ENCODE measurements around the gene PPP5C.
A peak's percentile ranks its signal among the peaks of the same experiment; 100 is the strongest.

The PPP5C gene

DNA sequence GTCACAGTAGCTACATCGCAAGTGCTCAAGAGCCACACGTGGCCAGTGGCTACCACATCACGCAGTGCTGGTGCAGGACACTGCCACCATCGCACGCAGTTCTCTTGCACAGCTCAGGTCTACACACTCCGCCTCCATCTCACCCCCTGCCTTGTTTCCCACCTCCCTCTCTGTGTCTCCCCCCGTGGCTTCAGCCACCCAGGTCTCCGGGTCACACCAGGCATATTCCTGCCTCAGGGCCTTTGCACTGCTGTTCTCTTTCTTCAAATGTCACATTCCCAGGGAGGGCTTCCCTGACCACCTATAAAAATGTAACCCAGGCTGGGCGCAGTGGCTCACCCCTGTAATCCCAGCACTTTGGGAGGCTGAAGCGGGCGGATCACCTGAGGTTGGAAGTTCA lies 55.8 kb downstream of the PPP5C start:
- no peak overlapping the region for H3K4me3 ChIP-seq (ENCODE audit: low read depth, low read length)
- no peaks in the 10 kb centered on the region for H3K9me3 ChIP-seq (ENCODE audit: control insufficient read depth, insufficient read depth, low read depth, low read length)
- H3K9ac ChIP-seq (ENCODE audit: low read length), result no peak overlapping the region
- H3K36me3 ChIP-seq (ENCODE audit: control insufficient read depth, insufficient read depth, low read length), result no peaks in the 10 kb centered on the region
- no peak overlapping the region for H3K27ac ChIP-seq (ENCODE audit: low read depth, low read length)
- peaks cover 23% of the 10 kb centered on the region for H3K4me1 ChIP-seq (ENCODE audit: control insufficient read depth, insufficient read depth, low read length)
- peaks cover 9% of the 10 kb centered on the region; the same call in 1 of the 2 replicates for H3K27me3 ChIP-seq (ENCODE audit: control insufficient read depth, insufficient read depth, low read length)

DNA sequence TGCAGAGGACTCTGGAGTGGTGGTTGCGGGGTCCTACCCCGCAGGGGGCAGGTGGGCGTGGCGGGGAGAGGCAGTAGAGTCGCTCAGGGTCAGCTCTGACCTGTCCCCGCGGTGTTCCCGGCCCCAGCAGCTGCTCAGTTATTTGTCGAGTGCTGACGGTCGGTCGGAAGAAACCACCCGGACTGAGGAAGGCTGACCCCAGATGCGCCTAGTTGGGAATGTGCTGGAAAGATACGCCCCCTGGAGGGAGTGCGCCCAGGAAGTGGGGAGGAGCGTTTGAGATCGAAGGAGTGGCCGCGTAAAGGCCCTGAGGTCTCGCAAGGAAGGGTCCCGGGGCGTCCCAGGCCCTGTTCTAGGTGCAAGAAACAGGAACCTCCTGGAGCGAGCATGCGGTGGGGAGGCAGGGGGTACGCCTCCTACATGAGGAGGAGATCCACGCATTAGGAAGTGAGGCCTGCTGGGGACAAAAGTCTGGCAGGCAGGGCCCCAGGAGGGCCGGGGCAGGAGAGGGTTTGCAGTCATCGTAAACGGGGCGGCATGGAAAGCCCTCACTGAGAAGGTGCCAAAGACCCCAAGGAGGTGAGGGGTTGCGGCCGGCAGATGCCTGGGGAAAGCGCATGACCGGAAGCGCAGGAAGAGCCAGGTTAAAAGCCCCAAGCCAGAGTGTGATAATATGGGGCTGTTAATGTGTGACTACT lies 57.3 kb downstream of the PPP5C start:
- H3K27me3 ChIP-seq (ENCODE audit: control insufficient read depth, insufficient read depth, low read length), result peaks cover 9% of the 10 kb centered on the region; the same call in 1 of the 2 replicates
- H3K9ac ChIP-seq (ENCODE audit: low read length), result peak overlapping the region; percentile 50
- H3K27ac ChIP-seq (ENCODE audit: low read depth, low read length), result no peak overlapping the region
- peaks cover 32% of the 10 kb centered on the region for H3K4me1 ChIP-seq (ENCODE audit: control insufficient read depth, insufficient read depth, low read length)
- no peaks in the 10 kb centered on the region for H3K36me3 ChIP-seq (ENCODE audit: control insufficient read depth, insufficient read depth, low read length)
- no peaks in the 10 kb centered on the region for H3K9me3 ChIP-seq (ENCODE audit: control insufficient read depth, insufficient read depth, low read depth, low read length)
- H3K4me3 ChIP-seq (ENCODE audit: low read depth, low read length), result peak overlapping the region; percentile 60

DNA sequence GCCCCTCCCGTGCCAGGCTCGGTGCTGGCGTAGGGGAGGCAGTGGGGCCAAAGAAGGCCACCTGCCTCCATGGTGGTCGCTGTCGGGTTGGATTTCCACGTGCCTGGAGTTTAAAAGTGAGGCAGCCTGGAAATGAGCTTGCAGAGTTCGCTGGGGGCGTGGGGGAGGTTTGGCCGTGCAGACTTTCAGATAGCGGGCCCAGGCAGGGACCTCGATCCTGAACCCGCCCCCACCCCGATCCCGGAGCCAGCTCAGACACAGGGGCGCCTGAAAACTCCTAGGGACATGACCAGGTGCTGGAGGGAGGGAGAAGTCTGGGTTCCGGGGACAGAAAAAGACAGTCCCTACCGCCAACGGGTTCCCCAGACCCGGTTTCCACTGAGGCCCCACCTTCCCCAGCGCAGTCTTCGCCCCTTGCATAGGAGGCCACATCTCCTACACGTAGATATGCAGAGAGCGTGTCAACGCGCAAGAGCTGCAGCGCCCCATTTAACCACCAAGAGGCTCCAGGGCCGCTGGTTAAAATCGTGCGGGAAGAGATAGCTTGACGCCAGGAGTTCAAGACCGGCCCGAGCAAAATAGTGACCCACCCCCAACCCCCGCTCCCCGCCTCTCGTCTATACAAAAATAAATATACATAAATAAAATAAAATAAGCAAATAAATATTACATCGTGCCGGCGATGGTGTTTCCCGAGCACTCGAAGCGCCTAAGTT lies 58.0 kb downstream of the PPP5C start:
- no peaks in the 10 kb centered on the region for H3K9me3 ChIP-seq (ENCODE audit: control insufficient read depth, insufficient read depth, low read depth, low read length)
- peak overlapping the region; percentile 60 for H3K4me3 ChIP-seq (ENCODE audit: low read depth, low read length)
- peaks cover 9% of the 10 kb centered on the region; the same call in 1 of the 2 replicates for H3K27me3 ChIP-seq (ENCODE audit: control insufficient read depth, insufficient read depth, low read length)
- H3K36me3 ChIP-seq (ENCODE audit: control insufficient read depth, insufficient read depth, low read length), result no peaks in the 10 kb centered on the region
- H3K27ac ChIP-seq (ENCODE audit: low read depth, low read length), result no peak overlapping the region
- peaks cover 32% of the 10 kb centered on the region for H3K4me1 ChIP-seq (ENCODE audit: control insufficient read depth, insufficient read depth, low read length)
- peak overlapping the region; percentile 50 for H3K9ac ChIP-seq (ENCODE audit: low read length)

DNA sequence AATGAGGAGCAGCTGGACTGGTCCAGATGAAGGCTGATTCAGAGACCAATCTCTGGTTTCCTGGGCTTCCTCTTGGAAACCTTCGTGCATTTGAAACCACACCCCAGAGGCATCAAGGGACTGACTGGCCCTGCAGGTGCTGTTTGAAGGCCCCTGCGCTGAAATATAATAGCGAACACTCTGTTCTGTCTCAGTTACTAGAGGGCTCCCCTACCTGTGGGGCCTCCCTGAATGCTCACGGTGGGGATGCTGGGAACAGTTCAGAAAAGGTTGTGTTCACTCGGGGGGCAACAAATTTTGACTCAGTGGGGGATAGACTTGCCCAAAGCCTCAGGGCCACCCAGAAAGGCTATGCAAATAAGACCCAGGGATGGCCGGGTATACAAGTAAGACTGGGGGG lies 60.1 kb downstream of the PPP5C start:
- Histone ChIP-seq H3K27ac (ENCODE audit: low read depth, low read length) (no peak overlapping the region), H3K4me3 (ENCODE audit: low read depth, low read length) (no peak overlapping the region), H3K27me3 (ENCODE audit: control insufficient read depth, insufficient read depth, low read length) (peaks cover 9% of the 10 kb centered on the region; the same call in 1 of the 2 replicates)

DNA sequence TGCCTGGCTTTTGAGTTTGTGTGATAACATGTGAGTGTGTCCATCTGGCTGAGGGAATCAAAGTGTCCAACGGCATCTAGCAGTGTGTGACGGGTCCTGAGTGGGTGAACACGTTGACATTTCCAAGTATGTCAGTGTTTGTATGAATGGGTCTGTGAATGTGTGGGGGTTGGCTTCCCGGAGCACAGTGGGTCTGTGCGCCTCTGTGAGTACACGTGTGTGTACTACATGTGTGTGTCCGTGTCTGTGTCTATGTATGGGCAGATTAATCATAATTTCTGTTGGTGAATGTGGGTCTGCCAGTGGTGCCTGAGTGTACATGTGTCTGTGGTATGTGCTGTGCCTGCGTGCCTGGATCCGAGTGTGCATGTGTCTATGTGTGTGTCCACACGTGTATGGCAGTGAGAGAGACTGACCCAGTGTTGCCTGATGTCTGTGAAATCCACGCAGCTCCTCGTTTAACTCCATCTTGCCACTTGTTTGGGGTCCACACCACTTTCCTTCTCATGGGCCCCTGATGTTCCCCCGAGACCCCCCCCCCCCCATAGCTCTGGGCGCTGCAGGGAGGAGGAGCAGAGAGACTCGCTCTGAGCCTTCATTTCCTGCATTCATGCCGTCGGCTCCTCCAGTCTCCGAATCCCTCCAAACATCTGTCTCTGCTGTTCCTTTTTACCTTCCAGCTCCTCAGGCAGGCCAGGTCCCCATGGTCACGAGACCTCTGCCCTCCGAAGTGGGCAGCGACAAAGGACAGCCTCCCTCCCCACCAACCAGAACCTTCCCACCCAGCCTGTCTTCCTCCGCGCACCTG lies 61.2 kb downstream of the PPP5C start:
- peaks cover 6% of the 10 kb centered on the region; the same call in 1 of the 2 replicates for H3K36me3 ChIP-seq (ENCODE audit: control insufficient read depth, insufficient read depth, low read length)

More for the DNA sequence above, 60.1 kb downstream of the PPP5C start:
- no peaks in the 10 kb centered on the region for H3K9me3 ChIP-seq (ENCODE audit: control insufficient read depth, insufficient read depth, low read depth, low read length)
- no peak overlapping the region for H3K9ac ChIP-seq (ENCODE audit: low read length)
- H3K36me3 ChIP-seq (ENCODE audit: control insufficient read depth, insufficient read depth, low read length), result peaks cover 6% of the 10 kb centered on the region; the same call in 1 of the 2 replicates
- H3K4me1 ChIP-seq (ENCODE audit: control insufficient read depth, insufficient read depth, low read length), result peaks cover 34% of the 10 kb centered on the region

DNA sequence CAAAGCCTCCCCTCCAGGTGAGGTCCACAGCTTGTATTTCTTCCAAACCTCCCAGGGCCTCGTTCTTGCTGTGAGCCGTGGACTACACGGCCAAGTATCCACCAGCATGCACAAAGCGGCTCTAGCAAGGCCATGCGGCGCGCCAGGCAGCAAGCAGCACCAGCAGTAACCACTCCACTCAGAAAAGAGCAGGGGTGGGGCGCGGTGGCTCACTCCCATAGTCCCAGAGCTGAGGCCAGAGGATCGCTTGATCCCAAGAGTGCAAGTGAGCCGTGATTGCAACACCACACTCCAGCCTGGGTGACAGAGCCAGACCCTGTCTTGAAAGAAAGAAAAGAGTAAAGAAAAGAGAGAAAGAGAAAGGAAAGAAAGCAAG lies 61.8 kb downstream of the PPP5C start:
- H3K36me3 ChIP-seq (ENCODE audit: control insufficient read depth, insufficient read depth, low read length), result peaks cover 6% of the 10 kb centered on the region; the same call in 1 of the 2 replicates
- H3K27me3 ChIP-seq (ENCODE audit: control insufficient read depth, insufficient read depth, low read length), result peaks cover 9% of the 10 kb centered on the region; the same call in 1 of the 2 replicates
- H3K9me3 ChIP-seq (ENCODE audit: control insufficient read depth, insufficient read depth, low read depth, low read length), result no peaks in the 10 kb centered on the region
- peaks cover 29% of the 10 kb centered on the region for H3K4me1 ChIP-seq (ENCODE audit: control insufficient read depth, insufficient read depth, low read length)
- H3K4me3 ChIP-seq (ENCODE audit: low read depth, low read length), result peak overlapping the region; percentile 72
- no peak overlapping the region for H3K27ac ChIP-seq (ENCODE audit: low read depth, low read length)
- peak overlapping the region; percentile 57 for H3K9ac ChIP-seq (ENCODE audit: low read length)

More for the DNA sequence above, 61.2 kb downstream of the PPP5C start:
- no peak overlapping the region for H3K27ac ChIP-seq (ENCODE audit: low read depth, low read length)
- peak overlapping the region; percentile 57 for H3K9ac ChIP-seq (ENCODE audit: low read length)
- H3K4me1 ChIP-seq (ENCODE audit: control insufficient read depth, insufficient read depth, low read length), result peaks cover 31% of the 10 kb centered on the region
- H3K9me3 ChIP-seq (ENCODE audit: control insufficient read depth, insufficient read depth, low read depth, low read length), result no peaks in the 10 kb centered on the region
- H3K27me3 ChIP-seq (ENCODE audit: control insufficient read depth, insufficient read depth, low read length), result peaks cover 9% of the 10 kb centered on the region; the same call in 1 of the 2 replicates
- peak overlapping the region; percentile 72 for H3K4me3 ChIP-seq (ENCODE audit: low read depth, low read length)

DNA sequence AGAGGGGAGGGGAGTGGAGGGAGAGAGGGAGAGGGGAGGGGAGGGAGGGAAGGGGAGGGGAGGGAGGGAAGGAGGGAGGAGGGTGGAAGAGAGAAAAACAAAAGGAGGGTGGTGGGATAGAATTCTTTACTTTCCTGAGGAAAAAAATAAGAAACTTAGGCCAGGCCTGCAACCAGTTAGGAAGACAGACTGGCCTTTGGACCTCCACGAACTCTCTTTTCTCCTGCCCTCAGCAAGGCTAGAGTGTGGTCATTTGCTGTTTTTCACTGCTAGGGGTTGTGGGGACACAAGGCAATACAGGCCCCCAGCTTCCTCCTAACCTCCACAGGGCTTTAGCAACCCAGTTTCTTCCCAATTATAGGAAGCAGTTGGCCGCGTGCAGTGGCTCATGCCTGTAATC lies 62.3 kb downstream of the PPP5C start:
- peaks cover 30% of the 10 kb centered on the region for H3K4me1 ChIP-seq (ENCODE audit: control insufficient read depth, insufficient read depth, low read length)
- no peak overlapping the region for H3K4me3 ChIP-seq (ENCODE audit: low read depth, low read length)
- H3K27ac ChIP-seq (ENCODE audit: low read depth, low read length), result no peak overlapping the region
- peaks cover 9% of the 10 kb centered on the region; the same call in 1 of the 2 replicates for H3K27me3 ChIP-seq (ENCODE audit: control insufficient read depth, insufficient read depth, low read length)
- peaks cover 6% of the 10 kb centered on the region; the same call in 1 of the 2 replicates for H3K36me3 ChIP-seq (ENCODE audit: control insufficient read depth, insufficient read depth, low read length)
- no peaks in the 10 kb centered on the region for H3K9me3 ChIP-seq (ENCODE audit: control insufficient read depth, insufficient read depth, low read depth, low read length)
- H3K9ac ChIP-seq (ENCODE audit: low read length), result no peak overlapping the region

DNA sequence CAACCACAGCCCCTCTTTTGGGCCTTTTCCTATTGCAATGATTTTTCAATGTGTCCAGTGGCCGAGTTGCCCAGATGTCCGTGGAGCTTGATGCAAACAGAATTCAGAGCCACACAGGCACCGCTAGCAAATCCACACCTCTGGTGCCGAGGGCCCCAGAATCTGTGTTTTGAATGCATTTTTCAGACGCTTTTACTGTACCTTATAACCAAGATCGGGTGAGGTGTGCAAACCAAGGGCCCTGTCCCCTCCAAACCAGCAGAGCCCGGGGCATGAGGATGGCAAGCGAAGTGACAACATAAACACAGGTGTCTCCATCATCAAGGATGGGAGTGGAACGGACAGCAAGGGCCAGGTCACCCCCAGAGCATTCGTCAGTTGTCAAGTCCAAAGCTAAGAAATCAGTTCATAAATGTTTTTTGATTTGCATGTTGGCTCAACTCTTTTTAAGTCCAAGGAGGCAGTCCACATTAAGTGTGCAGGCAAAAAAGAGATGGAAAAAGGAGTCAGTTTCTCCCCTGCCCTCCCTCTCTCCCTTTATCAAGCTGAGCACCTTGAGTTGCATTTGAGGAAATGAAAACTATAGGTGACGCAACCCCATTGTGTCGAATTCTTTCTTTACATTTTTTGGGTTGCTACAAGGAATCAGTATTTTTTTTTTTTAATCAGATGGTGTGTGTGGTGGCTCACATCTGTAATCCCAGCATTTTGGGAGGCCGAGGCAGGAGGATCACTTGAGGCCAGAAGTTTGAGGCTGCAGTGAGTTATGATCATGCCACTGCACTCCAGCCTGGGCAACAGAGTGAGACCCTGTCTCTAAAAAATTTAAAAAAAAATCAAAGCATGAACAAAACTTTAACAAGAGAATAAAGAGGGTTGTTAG lies 63.6 kb downstream of the PPP5C start:
- Histone ChIP-seq H3K4me1 (ENCODE audit: control insufficient read depth, insufficient read depth, low read length) (peaks cover 25% of the 10 kb centered on the region), H3K27me3 (ENCODE audit: control insufficient read depth, insufficient read depth, low read length) (no peaks in the 10 kb centered on the region)

DNA sequence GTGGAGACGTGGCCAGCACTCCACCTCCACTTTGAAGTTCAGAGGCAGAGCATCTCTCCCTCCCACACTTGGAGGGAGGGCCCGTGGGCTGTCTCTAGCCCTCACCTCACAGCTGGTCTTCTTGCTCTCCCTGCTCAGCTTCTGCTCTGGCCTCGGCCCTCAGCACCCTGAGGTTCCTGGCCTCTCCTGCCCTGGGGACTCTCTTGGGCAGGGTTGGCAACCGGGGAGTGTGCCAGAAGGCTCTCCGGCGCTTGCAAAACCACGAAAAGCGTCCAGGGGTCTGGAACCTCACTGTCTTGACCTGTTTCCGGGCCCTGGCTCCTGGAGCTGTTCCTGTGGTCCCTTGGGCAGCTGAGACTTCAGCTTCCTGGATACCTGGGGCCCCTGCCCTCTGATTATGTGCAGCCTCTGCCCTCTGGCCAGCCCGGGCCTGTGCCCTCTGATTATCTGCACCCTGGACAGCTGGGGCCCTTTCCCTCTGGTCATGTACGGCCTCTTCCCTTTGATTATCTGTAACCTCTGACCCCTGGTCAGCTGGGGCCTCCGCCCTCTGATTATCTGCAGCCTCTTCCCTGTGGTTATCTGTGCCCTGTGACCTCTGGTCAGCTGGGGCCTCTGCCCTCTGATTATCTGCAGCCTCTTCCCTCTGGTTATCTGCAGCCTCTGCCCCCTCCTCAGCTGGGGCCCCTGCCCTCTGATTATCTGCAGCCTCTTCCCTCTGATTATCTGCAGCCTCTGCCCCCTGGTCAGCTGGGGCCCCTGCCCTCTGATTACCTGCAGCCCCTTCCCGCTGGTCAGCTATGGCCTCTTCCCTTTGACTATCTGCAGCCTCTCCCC lies 64.4 kb downstream of the PPP5C start:
- H3K27ac ChIP-seq (ENCODE audit: low read depth, low read length), result no peak overlapping the region
- H3K4me3 ChIP-seq (ENCODE audit: low read depth, low read length), result peak overlapping the region; percentile 91
- H3K27me3 ChIP-seq (ENCODE audit: control insufficient read depth, insufficient read depth, low read length), result no peaks in the 10 kb centered on the region

More for the DNA sequence above, 63.6 kb downstream of the PPP5C start:
- no peak overlapping the region for H3K4me3 ChIP-seq (ENCODE audit: low read depth, low read length)
- no peak overlapping the region for H3K9ac ChIP-seq (ENCODE audit: low read length)
- no peaks in the 10 kb centered on the region for H3K9me3 ChIP-seq (ENCODE audit: control insufficient read depth, insufficient read depth, low read depth, low read length)
- peaks cover 6% of the 10 kb centered on the region; the same call in 1 of the 2 replicates for H3K36me3 ChIP-seq (ENCODE audit: control insufficient read depth, insufficient read depth, low read length)
- H3K27ac ChIP-seq (ENCODE audit: low read depth, low read length), result no peak overlapping the region

More for the DNA sequence above, 64.4 kb downstream of the PPP5C start:
- Histone ChIP-seq H3K9me3 (ENCODE audit: control insufficient read depth, insufficient read depth, low read depth, low read length) (no peaks in the 10 kb centered on the region), H3K36me3 (ENCODE audit: control insufficient read depth, insufficient read depth, low read length) (peaks cover 6% of the 10 kb centered on the region; the same call in 1 of the 2 replicates), H3K9ac (ENCODE audit: low read length) (peak overlapping the region; percentile 90), H3K4me1 (ENCODE audit: control insufficient read depth, insufficient read depth, low read length) (peaks cover 30% of the 10 kb centered on the region)

Data from HUES6 (cell line).